ENCODE measurements around the gene TMEM9. TPM values are rescaled to one million over a fixed set of nuclear protein-coding genes. Genes with fewer than 3 reads are reported as not detected.

The TMEM9 gene
- total and polyA plus RNA-seq, 5 donors, result 44.4 to 54.6 (median 45.4) TPM

GRCh38 chr1:201113451-201114244, 40.6 kb downstream of the TMEM9 start:
- Histone ChIP-seq H3K27ac (ENCODE audit: low read length) (no peak overlapping the region), H3K4me1 (ENCODE audit: control insufficient read depth, insufficient read depth, low read length) (no peaks in the 10 kb centered on the region), H3K4me3 (ENCODE audit: low read length) (no peak overlapping the region), H3K27me3 (ENCODE audit: control insufficient read depth, insufficient read depth) (no peaks in the 10 kb centered on the region), H3K9me3 (ENCODE audit: control insufficient read depth, low read length) (no peaks in the 10 kb centered on the region)
- intact Hi-C loops (cut with DNase I), result loop anchor here in 2 of 4 donors (5.0 kb wide), 1 partner anchor 141 kb away; no protein-coding TSS in a partner anchor
- 44% methylated on average over 17 of the region's 17 CpGs for WGBS
- no peak for ATAC-seq
- no peak for DNase-seq

GRCh38 chr1:201112926-201113325, 41.3 kb downstream of the TMEM9 start:
- ATAC-seq (no peak), DNase-seq (no peak)
- no peaks in the 10 kb centered on the region for H3K4me1 ChIP-seq (ENCODE audit: control insufficient read depth, insufficient read depth, low read length)
- no peaks in the 10 kb centered on the region for H3K27me3 ChIP-seq (ENCODE audit: control insufficient read depth, insufficient read depth)
- 85% methylated on average over 3 of the region's 3 CpGs for WGBS
- no peak overlapping the region for H3K27ac ChIP-seq (ENCODE audit: low read length)
- no peak overlapping the region for H3K4me3 ChIP-seq (ENCODE audit: low read length)
- intact Hi-C loops (cut with DNase I), result loop anchor here in 2 of 4 donors (5.0 kb wide), 1 partner anchor 141 kb away; no protein-coding TSS in a partner anchor
- no peaks in the 10 kb centered on the region for H3K9me3 ChIP-seq (ENCODE audit: control insufficient read depth, low read length)

DNA sequence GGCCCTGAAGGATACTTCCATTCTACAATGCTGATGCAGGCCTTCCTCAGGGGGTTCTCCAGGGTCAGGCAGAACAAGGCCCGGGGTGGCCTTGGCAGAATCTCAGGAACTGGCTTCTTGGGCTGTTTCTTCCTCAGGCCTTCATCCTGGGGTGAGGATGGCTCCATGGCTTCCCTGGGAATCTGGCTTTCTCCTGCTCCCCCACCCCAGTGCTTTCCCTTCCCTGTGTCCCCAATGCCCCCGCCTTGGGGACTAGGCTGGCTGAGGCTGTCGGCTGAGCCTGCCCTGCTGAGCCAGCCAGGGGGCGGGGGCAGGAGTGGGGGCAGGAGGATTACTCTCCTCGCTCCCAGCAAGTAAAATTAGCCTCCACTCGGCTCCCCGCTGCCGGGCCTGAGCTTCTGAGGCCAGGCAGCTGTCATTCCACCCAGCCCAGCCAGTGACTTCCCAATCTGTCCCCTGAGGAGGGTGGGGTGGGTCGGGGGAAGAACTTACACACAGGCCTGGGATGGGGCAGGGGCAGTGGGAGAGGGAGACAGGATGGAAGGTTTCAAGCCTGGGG, 42.0 kb downstream of the TMEM9 start, which contains the start of gene CACNA1S:
Gene CACNA1S (minus strand): TSS at position 254 of the 559 bp plus-strand sequence. CDS start 87 bp downstream, at position 167.
- H3K9me3 ChIP-seq (ENCODE audit: control insufficient read depth, low read length), result no peaks in the 10 kb centered on the region
- no peak for DNase-seq
- no peak for ATAC-seq
- WGBS, result 79% methylated on average over 9 of the region's 9 CpGs
- intact Hi-C loops (cut with DNase I), result loop anchor here in 2 of 4 donors (5.0 kb wide), 1 partner anchor 140 kb away; no protein-coding TSS in a partner anchor
- H3K4me1 ChIP-seq (ENCODE audit: control insufficient read depth, insufficient read depth, low read length), result no peaks in the 10 kb centered on the region
- H3K27me3 ChIP-seq (ENCODE audit: control insufficient read depth, insufficient read depth), result no peaks in the 10 kb centered on the region
- no peak within 1 kb of the TSS for H3K27ac ChIP-seq (ENCODE audit: low read length)
- H3K4me3 ChIP-seq (ENCODE audit: low read length), result no peak within 1 kb of the TSS

GRCh38 chr1:201111672-201112071, 42.6 kb downstream of the TMEM9 start:
- Histone ChIP-seq H3K27ac (ENCODE audit: low read length) (no peak overlapping the region), H3K9me3 (ENCODE audit: control insufficient read depth, low read length) (no peaks in the 10 kb centered on the region), H3K4me3 (ENCODE audit: low read length) (no peak overlapping the region), H3K4me1 (ENCODE audit: control insufficient read depth, insufficient read depth, low read length) (no peaks in the 10 kb centered on the region), H3K27me3 (ENCODE audit: control insufficient read depth, insufficient read depth) (no peaks in the 10 kb centered on the region)
- WGBS, result 75% methylated on average over 3 of the region's 3 CpGs
- no peak for ATAC-seq
- intact Hi-C loops (cut with DNase I), result loop anchor here in 2 of 4 donors (5.0 kb wide), 1 partner anchor 139 kb away; no protein-coding TSS in a partner anchor
- DNase-seq, result no peak

GRCh38 chr1:201111156-201111555, 43.1 kb downstream of the TMEM9 start:
- no peaks in the 10 kb centered on the region for H3K27me3 ChIP-seq (ENCODE audit: control insufficient read depth, insufficient read depth)
- ATAC-seq (no peak), DNase-seq (no peak)
- H3K9me3 ChIP-seq (ENCODE audit: control insufficient read depth, low read length), result no peaks in the 10 kb centered on the region
- no peak overlapping the region for H3K4me3 ChIP-seq (ENCODE audit: low read length)
- H3K4me1 ChIP-seq (ENCODE audit: control insufficient read depth, insufficient read depth, low read length), result no peaks in the 10 kb centered on the region
- intact Hi-C loops (cut with DNase I), result loop anchor here in 2 of 4 donors (5.0 kb wide), 1 partner anchor 139 kb away; no protein-coding TSS in a partner anchor
- no peak overlapping the region for H3K27ac ChIP-seq (ENCODE audit: low read length)
- 78% methylated on average over 7 of the region's 7 CpGs for WGBS

DNA sequence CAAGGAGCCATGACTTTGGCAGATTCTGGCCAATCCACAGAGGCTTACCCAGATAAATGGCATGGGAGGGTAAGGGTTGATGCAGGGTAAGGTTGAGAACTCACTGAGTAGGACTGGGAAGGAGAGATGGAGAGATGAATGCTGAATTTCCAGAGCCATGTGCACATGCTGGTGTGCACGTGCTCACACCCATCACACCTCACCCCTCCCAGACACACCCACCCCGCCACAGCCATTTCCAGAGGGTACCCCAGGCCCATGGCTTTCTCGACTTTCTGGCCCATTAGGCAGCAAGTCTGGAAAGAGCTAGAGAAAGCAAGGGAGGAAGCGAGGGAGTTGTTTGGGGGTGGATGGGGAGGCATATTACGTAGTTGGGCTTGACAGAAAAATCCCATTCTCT, 43.7 kb downstream of the TMEM9 start:
- Histone ChIP-seq H3K27me3 (ENCODE audit: control insufficient read depth, insufficient read depth) (no peaks in the 10 kb centered on the region), H3K4me1 (ENCODE audit: control insufficient read depth, insufficient read depth, low read length) (no peaks in the 10 kb centered on the region), H3K27ac (ENCODE audit: low read length) (no peak overlapping the region), H3K4me3 (ENCODE audit: low read length) (no peak overlapping the region), H3K9me3 (ENCODE audit: control insufficient read depth, low read length) (no peaks in the 10 kb centered on the region)
- DNase-seq, result no peak
- no peak for ATAC-seq
- intact Hi-C loops (cut with DNase I), result loop anchor here in 2 of 4 donors (5.0 kb wide), 1 partner anchor 138 kb away; no protein-coding TSS in a partner anchor
- 97% methylated on average over 5 of the region's 5 CpGs for WGBS

- Histone ChIP-seq H3K4me1 (ENCODE audit: control insufficient read depth, insufficient read depth, low read length) (no peaks in the 10 kb centered on the region), H3K9me3 (ENCODE audit: control insufficient read depth, low read length) (no peaks in the 10 kb centered on the region), H3K27me3 (ENCODE audit: control insufficient read depth, insufficient read depth) (no peaks in the 10 kb centered on the region), H3K4me3 (ENCODE audit: low read length) (no peak overlapping the region), H3K27ac (ENCODE audit: low read length) (no peak overlapping the region)
- 91% methylated on average over 10 of the region's 10 CpGs for WGBS
- intact Hi-C loops (cut with DNase I), result loop anchor here in 2 of 4 donors (5.0 kb wide), 1 partner anchor 138 kb away; no protein-coding TSS in a partner anchor
- DNase-seq (no peak), ATAC-seq (no peak)
Observed at GRCh38 chr1:201110138-201110537, 44.1 kb downstream of the TMEM9 start.

DNA sequence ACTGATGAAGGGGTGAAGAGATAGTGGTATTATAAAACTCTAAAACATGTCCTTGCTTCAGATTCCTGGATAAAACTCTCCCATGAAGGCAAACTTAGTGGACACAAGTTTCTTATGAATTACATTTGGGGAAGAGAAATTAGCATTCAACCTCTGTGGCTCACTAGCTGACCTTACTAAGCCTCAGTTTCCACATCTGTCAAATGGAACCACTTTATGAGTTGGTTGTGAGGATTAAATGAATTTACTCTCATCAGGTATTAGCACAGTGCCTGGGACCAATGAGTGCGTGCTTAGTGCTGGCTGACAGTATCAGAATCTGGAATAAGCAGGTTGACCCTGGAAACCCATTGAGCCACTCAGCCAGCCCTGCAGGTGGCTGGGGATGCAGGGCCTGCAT, 44.6 kb downstream of the TMEM9 start:
- Histone ChIP-seq H3K4me1 (ENCODE audit: control insufficient read depth, insufficient read depth, low read length) (no peaks in the 10 kb centered on the region), H3K27ac (ENCODE audit: low read length) (no peak overlapping the region), H3K27me3 (ENCODE audit: control insufficient read depth, insufficient read depth) (no peaks in the 10 kb centered on the region), H3K4me3 (ENCODE audit: low read length) (no peak overlapping the region), H3K9me3 (ENCODE audit: control insufficient read depth, low read length) (no peaks in the 10 kb centered on the region)
- intact Hi-C loops (cut with DNase I), result loop anchor here in 3 of 4 donors (5.0 to 10.0 kb wide), 2 partner anchors 135 to 137 kb away; no protein-coding TSS in a partner anchor
- ATAC-seq (no peak), DNase-seq (no peak)
- 98% methylated on average over 1 of the region's 1 CpG for WGBS

- DNase-seq, result no peak
- H3K27ac ChIP-seq (ENCODE audit: low read length), result no peak overlapping the region
- WGBS, result 81% methylated on average over 1 of the region's 1 CpG
- no peaks in the 10 kb centered on the region for H3K27me3 ChIP-seq (ENCODE audit: control insufficient read depth, insufficient read depth)
- intact Hi-C loops (cut with DNase I), result loop anchor here in 1 of 4 donors (10.0 kb wide), 1 partner anchor 134 kb away; no protein-coding TSS in a partner anchor
- no peak for ATAC-seq
- H3K4me1 ChIP-seq (ENCODE audit: control insufficient read depth, insufficient read depth, low read length), result no peaks in the 10 kb centered on the region
- H3K9me3 ChIP-seq (ENCODE audit: control insufficient read depth, low read length), result no peaks in the 10 kb centered on the region
- no peak overlapping the region for H3K4me3 ChIP-seq (ENCODE audit: low read length)
Observed at GRCh38 chr1:201108614-201109013, 45.7 kb downstream of the TMEM9 start.

DNA sequence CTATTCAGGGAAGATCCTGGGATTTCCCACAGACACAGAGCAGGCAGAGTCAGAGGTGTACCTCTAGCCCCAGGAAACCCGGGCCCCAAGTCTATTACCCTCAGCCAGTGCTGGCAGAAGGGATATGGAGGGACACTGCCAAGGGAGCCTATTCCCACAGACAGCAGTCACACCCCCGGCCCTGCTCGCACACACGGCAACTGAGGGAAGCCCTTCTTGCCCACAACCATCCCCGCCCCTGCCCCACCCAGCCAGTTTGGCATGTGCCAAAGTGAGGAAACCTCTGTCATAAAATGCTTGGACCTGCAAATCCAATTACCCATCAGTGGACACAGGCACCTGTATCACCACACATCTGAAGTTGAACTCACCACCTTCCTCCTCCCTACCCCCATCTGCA, 48.6 kb downstream of the TMEM9 start:
- DNase-seq (no peak), ATAC-seq (no peak)
- H3K4me3 ChIP-seq (ENCODE audit: low read length), result no peak overlapping the region
- WGBS, result 78% methylated on average over 5 of the region's 5 CpGs
- intact Hi-C loops (cut with DNase I), result loop anchor here in 1 of 4 donors (10.0 kb wide), 1 partner anchor 131 kb away; no protein-coding TSS in a partner anchor
- H3K4me1 ChIP-seq (ENCODE audit: control insufficient read depth, insufficient read depth, low read length), result no peaks in the 10 kb centered on the region
- H3K9me3 ChIP-seq (ENCODE audit: control insufficient read depth, low read length), result no peaks in the 10 kb centered on the region
- H3K27me3 ChIP-seq (ENCODE audit: control insufficient read depth, insufficient read depth), result no peaks in the 10 kb centered on the region
- no peak overlapping the region for H3K27ac ChIP-seq (ENCODE audit: low read length)

DNA sequence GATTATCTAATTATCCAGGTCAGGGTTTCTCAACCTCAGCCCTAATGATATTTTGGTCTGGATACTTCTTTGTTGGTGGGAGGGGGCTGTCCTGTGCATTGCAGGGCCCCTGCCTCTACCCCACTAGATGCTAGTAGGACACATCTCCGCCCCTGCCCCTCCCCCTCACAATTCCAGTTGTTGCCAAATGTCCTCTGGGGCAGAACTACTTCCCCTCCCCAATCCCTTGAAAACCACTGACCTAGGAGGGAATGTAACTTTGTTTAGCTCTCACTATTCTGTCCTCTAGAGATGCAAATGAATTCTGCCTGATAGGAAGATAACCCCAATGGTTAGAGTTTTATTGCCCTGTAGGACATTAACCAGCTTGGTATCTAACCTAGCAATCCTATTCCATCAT, 50.1 kb downstream of the TMEM9 start:
- intact Hi-C loops (cut with DNase I), result loop anchor here in 1 of 4 donors (10.0 kb wide), 1 partner anchor 129 kb away; no protein-coding TSS in a partner anchor
- no peaks in the 10 kb centered on the region for H3K9me3 ChIP-seq (ENCODE audit: control insufficient read depth, low read length)
- H3K27ac ChIP-seq (ENCODE audit: low read length), result no peak overlapping the region
- H3K4me1 ChIP-seq (ENCODE audit: control insufficient read depth, insufficient read depth, low read length), result no peaks in the 10 kb centered on the region
- no peak overlapping the region for H3K4me3 ChIP-seq (ENCODE audit: low read length)
- WGBS, result 67% methylated on average over 1 of the region's 1 CpG
- H3K27me3 ChIP-seq (ENCODE audit: control insufficient read depth, insufficient read depth), result no peaks in the 10 kb centered on the region
- ATAC-seq (no peak), DNase-seq (no peak)
